G401.6 (cell line): ENCODE results near the gene HOTAIR.
A peak's percentile ranks its signal among the peaks of the same experiment; 100 is the strongest.

ENCODE experiments used
- FAIRE-seq: peaks from 2 replicates; lab custom pipeline; 2012; peaks lifted over from hg19 to GRCh38; lab: Jason Lieb, UNC

The HOTAIR gene

GRCh38 chr12:53999559-54000115 lies 24.9 kb upstream of the HOTAIR start:
- FAIRE-seq, result peak; percentile 84

GRCh38 chr12:53998900-53999236 lies 24.1 kb upstream of the HOTAIR start:
- FAIRE-seq, result no peak

- FAIRE-seq, result no peak
Observed at GRCh38 chr12:53998110-53998899, 23.6 kb upstream of the HOTAIR start.

DNA sequence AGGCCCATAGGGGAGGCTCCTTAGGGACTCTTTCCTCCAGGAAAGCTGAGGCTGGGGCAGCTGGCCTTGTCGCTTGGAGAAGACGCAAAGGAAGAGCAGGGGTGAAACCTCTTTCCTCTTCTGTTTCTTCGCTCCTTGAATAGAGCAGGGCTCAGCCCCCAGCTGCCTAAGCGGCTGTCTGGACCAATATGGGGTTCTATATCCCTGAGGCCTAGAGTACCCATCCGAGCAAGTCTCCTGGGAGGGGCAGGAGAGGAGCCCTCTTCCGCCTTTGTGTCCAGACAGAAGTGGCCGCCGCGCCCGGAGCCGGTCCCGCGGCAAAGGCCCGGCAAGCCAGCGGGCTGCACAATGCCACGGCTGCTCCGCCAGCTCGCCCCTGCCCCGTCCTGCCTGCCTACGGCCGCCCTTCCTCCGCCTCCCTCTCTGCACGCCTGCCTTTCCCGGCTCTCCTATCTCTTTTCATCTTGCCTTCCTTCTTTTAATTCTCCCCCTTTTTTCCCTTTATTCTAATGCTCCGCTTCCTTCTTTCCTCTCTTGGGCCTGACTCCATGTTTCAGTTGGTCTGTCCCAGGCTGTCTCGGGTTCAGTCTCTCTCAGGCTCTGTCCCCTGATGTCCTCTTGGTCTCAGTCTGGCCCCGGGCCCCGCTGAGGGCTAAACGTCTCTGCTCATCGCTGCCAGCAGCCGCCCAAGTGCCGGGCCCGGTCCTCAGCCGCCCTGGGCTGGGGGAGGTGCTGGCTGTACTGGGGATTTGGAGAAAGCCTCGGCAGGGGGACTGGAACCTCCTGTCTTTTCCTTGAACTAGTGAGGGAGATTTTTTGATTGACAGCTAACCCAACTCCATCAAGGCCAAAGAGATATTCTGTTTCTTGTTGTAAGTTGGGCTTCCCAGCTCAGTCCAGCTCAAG lies 22.7 kb upstream of the HOTAIR start:
- peak; percentile 11 for FAIRE-seq

GRCh38 chr12:53996240-53997203 lies 21.8 kb upstream of the HOTAIR start:
- FAIRE-seq, result no peak

DNA sequence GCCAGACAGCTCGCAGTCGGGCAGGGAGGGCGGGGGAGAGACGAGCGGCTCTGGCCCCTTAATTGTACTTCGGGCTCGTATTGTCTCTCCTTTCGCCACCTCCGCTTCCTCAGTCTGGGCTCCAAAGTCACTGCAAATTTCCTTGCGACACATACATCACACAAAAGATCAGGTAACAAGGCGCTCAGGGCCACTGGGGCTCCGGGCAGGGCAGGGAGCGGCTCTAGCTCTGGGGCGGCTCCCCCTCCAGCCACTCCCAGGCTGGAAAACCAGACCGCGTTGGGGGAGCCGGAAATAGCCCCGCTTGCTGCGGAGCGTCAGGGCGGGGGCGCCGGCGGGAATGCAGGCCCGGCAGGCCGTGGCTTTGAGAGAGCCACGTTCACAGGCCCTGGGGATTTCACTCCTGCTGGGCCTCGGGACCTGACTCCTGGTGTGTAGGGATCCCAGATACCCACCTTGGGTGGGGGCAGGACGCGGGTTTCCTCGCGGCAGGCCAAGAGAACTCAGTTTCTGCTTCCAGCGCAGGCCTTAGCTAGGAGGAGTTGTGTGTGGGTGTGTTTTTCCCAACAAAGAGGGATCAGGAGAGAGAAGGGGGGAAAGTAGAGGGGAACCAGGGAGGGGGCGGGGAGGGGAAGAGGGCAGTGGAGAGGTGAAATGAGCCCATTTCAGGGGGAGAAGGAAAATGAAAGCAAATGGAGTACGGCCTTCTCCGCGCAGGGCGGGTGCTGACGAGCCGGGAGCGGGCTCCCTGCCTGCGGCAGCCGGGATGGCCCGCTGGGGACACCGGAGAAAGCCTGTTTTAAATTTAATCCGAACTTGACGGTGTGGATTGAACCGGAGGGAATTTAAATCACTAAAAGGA lies 20.9 kb upstream of the HOTAIR start:
- peak; percentile 73 for FAIRE-seq

DNA sequence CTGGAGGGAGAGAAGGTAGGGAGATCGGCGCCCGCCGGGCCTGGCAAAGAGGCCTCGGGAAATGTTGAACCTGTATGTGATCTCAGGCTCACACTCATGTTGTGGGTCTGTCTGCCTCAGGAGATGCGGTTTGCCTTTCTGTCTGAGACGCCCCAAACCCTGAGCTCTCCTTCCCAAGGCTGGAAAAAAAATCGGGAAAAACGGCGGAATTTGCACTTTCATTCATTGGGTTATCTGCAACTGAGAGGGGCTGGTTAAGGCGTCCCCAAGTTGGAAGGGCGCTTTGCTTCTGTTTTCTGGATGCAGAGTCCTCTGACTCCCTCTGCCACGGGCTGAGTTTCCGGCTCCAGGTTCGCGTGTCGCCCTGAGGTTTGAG lies 20.2 kb upstream of the HOTAIR start:
- FAIRE-seq, result no peak

GRCh38 chr12:53994264-53995001 lies 19.7 kb upstream of the HOTAIR start:
- no peak for FAIRE-seq

DNA sequence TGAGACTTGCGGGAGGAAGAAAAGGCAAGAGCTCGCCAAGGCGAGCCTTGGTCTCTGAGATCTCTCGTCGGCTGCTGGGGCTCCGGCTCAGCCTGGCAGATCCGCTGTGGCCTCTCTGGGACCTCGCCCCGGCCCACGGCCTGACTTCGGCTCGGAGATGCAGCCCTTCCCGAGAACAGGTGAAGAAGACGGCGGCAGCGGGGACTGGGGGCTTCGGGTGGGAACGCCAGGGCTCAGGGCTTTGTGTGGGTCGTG lies 19.2 kb upstream of the HOTAIR start:
- FAIRE-seq, result no peak

GRCh38 chr12:53993162-53994008 lies 18.6 kb upstream of the HOTAIR start:
- no peak for FAIRE-seq

GRCh38 chr12:53992377-53992889 lies 17.7 kb upstream of the HOTAIR start:
- no peak for FAIRE-seq

DNA sequence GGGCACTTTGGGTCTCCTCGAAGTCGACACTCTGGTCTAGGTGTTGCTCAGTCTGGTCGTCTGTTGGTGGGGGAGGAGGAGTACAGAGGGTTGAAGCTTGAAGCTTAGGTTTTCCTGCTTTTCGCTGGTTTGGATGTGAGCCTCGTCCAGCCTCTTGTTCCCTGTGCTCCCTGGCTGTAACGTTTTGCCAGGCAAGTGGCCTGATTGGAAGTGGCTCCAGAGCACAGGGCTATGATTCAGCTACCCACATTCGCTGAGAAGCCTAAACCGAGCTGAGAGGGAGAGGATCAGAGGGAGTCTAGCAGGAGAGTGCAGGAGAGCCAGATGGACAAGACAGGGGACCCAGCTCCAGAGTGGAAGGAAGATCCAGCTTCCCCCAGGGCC lies 16.3 kb upstream of the HOTAIR start:
- FAIRE-seq, result no peak

DNA sequence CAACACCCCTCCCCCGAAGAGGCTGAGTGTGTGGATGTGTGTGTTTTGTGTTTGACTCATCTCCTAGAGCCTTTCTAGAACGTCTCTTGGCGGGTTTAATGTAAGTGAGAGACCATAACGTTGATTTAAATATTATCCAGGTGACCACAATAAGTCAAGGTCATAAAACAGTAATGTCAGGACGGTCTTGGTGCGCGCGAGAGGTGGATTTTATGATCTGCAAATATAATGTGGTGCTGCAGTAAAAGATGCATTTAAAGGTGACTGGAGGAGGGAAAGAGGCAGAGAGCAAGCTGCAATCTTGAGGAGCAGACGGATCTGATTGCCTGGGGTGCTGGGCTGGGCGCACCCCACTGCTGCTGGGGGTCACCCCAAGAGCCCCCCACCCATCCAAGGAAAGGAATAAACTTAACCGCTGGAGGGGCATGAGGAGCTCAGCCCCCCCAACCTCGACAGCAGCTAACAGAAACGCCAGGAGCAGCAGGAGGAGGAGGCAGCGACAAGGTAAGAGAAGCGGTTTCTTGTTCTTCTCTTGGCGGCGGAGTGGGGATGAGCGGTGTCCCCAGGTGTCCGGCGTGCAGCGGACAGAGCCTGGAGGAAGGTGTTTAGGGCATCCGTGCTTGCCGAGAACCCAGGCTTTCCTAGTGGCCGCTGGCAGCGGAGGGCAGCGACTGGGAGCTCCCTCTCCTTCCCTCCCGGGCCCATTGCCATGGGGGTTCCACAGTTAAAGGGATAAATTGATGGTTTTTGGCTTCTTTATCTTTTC lies 15.7 kb upstream of the HOTAIR start:
- no peak for FAIRE-seq

DNA sequence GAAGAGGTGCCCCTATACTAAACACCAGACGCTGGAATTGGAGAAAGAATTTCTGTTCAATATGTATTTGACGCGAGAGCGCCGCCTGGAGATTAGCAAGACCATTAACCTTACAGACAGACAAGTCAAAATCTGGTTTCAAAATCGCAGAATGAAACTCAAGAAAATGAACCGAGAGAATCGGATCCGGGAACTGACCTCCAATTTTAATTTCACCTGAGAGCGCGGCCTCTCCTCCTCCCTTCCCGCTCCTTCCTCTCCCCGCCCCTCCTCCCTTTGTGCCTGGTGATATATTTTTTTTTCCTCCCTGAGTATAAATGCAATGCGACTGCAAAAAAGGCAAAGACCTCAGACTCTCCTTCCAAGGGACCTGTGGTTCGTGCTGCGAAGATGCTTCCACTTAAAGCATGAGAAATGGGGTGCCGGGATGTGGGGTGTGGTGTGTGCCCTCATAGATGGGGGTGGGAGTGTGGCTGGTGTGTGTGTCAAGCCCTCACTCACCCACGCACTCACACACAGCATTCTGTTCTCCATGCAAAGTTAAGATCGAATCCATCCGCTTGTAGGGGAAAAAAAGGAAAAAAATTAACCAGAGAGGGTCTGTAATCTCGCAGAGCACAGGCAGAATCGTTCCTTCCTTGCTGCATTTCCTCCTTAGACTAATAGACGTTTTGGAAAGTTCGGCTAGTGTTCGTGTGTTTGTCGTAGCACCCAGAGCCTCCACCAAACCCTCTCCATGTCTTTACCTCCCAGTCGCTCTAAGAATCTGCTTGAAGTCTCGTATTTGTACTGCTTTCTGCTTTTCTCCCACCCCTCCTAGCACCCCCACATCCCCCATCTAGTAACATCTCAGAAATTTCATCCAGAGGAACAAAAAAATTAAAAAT lies 14.7 kb upstream of the HOTAIR start:
- peak; percentile 97 for FAIRE-seq

DNA sequence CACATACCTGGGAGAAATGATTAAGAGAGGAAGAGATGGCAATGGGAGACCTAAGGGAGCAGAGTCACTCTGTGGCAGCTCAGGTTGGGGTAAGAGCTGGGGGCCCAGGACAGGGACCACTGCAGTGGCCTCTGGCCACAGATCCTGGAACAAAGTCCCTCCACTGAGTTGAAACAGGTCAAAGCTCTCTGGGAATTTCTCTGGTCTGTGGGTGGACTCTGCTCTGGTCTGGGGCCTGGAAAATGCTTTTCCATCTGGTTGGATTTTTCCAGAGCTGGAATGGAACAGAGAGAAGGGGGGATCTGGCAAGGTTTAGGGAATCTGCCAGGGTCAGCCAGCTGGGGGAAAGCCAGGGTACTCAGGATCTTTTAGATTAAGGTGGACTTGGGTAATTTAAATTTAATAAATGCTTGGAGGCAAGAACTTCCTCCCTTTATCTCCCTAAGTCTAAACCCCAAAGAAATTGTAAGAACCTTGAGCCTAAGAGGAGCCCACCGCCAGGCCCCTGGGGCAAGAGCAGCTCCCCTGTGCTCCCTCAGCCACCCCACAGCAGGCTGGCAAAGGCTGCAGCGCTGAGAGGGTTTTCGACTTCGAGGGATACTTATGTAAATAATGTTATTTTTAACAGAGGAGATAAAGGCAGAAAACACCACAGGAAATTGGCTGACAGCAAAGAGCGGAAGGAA lies 13.9 kb upstream of the HOTAIR start:
- no peak for FAIRE-seq

DNA sequence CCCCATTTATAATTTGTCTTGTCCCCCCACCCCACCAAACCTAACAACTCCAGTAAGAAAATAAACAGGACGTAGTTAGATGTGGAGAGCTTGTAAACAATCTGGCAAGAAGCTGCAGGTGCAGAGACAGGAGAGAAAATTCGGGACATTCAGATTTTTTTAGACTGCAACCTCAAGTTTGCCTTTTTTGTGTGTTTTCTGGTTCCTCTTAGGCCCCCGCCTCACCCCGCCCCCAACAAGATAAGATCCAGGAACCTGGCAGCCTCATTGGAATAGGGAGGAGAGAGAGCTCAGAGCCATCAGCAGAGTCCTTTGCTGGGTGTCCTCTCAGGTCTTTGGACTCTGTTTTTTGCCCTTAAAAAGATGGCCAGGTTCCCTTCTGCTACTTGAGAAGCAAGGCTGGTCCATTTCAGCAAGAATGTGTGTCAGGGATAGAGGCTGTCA lies 13.1 kb upstream of the HOTAIR start:
- no peak for FAIRE-seq
